SH-SY5Y (cell line): ENCODE results near the gene NPTX1.

Experiments
- GATA2 ChIP-seq: IDR thresholded peaks from 2 replicates; pipeline ENCODE4 v1.6.1; 2011; ENCODE audit warnings: mild to moderate bottlenecking, low read depth, low read length
- GATA3 ChIP-seq: IDR thresholded peaks from 2 replicates; pipeline ENCODE4 v1.6.1; 2011; ENCODE audit warnings: low read depth, mild to moderate bottlenecking, low read length, moderate library complexity

Gene NPTX1

GRCh38 chr17:80511222-80512180 is 35.1 kb upstream of the NPTX1 start:
- TF ChIP-seq GATA2 (no peak), GATA3 (no peak)

- TF ChIP-seq GATA2 (no peak), GATA3 (no peak)
Measured at GRCh38 chr17:80510772-80511171, 34.4 kb upstream of the NPTX1 start.

DNA sequence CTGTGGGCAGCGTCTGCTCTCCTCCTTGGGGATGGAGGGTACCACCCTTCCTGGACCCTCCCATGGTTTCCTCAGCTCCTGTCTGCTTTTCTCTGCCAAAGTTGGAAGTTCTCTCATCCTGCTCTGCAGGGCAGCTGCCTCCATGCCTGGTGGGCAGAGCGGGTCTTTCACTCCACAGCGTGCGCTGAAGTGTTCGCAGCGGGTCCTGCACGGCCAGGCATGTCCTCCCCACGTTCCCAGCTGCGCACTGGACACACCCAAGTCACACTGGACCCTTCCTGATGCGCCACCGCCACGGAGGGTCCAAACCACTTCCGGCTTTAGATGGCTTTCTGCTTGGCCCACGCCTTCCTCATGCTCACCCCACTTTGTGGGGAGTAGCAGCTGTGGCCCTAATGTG is 33.7 kb upstream of the NPTX1 start:
- TF ChIP-seq GATA2 (no peak), GATA3 (no peak)

- TF ChIP-seq GATA3 (no peak), GATA2 (no peak)
Measured at GRCh38 chr17:80509311-80509710, 32.9 kb upstream of the NPTX1 start.

DNA sequence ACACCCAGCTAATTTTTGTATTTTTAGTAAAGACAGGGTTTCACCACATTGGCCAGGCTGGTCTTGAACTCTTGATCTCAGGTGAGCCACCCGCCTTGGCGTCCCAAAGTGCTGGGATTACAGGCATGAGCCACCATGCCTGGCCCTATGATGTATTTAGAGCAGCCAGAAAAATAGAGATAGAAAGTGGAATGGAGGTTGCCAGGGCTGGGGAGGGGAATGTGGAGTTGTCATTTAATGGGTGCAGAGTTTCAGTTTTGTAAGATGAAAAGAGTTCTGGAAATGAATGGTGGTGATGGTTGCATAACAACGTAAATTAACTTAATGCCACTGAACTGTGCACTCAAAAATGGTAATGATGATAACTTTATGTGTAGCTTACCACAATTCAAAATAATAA is 31.6 kb upstream of the NPTX1 start:
- TF ChIP-seq GATA3, result no peak
- no peak for TF ChIP-seq GATA2

- TF ChIP-seq GATA2 (no peak), GATA3 (no peak)
Measured at GRCh38 chr17:80504686-80505413, 28.4 kb upstream of the NPTX1 start.

DNA sequence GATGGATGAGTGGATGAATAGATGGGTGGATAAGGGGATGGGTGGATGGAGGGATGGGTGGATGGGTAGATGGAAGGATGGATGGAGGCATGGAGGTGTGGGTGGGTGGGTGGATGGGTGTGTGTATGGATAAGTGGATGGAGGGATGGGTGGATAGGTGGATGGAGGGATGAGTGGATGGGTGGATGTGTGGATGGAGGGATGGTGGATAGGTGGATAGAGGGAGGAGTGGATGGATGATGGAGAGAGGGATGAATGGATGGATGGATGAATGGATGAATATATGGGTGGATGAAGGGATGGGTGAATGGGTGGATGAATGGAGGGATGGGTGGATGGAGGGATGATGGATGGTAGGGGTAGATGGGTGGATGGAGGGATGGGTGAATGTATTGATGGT is 27.5 kb upstream of the NPTX1 start:
- TF ChIP-seq GATA3 (no peak), GATA2 (no peak)

GRCh38 chr17:80503031-80503430 is 26.6 kb upstream of the NPTX1 start:
- TF ChIP-seq GATA2, result no peak
- TF ChIP-seq GATA3, result no peak

GRCh38 chr17:80502578-80502877 is 26.1 kb upstream of the NPTX1 start:
- TF ChIP-seq GATA3 (no peak), GATA2 (no peak)

DNA sequence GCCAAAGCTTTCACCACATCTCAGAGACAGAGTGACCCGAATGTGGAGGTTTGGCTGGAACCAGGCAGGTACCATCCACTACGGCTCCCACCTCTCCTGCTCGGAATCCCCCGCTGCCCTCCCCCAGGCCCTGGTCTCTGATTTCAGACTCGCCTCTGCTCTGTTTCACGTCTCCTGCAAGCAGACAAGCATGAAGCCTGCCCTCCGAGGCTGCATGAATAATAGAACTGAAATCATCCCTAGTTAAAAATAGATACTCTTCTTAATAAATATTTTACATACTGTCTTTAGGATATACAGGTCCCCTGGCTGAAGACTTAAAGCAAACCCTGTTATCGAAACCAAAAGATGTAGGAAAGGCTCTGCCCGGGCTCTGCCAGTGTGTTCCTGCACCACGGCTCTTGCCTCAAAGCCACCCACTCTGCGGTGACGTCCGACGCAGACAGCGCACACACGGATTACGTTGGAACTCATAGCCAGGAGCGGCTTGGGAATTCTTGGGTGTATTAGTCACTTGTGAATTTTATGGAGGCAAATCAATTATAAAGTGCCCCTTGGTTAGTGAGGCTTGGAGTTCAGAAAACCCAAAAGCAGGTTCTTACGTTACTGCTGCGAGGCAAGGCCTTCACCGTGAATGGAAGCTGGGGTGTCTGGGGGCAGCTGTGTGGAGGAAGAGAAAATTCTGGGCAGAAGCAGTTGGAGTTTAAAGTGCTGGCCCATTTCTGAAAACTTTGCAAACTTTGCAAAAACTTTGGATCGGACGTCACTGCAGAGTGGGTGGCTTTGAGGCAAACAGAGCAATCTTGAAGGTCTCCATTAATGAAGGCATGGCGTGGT is 25.6 kb upstream of the NPTX1 start:
- no peak for TF ChIP-seq GATA3
- no peak for TF ChIP-seq GATA2

GRCh38 chr17:80499961-80500665 is 23.7 kb upstream of the NPTX1 start:
- TF ChIP-seq GATA2 (no peak), GATA3 (no peak)

DNA sequence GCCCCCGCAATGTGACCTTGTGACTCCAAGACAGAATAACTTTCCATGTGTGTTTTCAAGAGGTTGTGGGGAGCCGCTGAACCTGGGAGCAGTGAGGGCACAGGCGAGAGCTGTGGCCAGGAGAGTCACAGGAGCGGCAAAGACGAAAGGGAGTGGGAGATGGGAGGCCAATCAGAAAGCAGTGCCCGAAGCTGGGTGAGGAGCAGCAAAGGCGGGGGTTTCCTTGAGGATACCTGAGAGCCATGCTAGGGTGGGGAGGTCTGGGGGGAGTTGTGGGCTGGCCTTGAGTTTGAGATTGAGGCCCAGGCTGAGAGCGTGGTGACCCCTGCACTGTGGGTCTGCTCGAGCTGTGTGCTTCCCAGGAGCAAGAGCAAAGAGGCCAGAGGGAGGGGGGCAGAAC is 23.2 kb upstream of the NPTX1 start:
- TF ChIP-seq GATA3 (no peak), GATA2 (no peak)

GRCh38 chr17:80498920-80499410 is 22.6 kb upstream of the NPTX1 start:
- no peak for TF ChIP-seq GATA3
- TF ChIP-seq GATA2, result no peak
